HG02642 (cell line): ENCODE results near the gene OR6K6.
A peak's percentile ranks its signal among the peaks of the same experiment; 100 is the strongest.

Source experiments
- ATAC-seq: cut with Tn5 transposase; IDR thresholded peaks from one replicate; pipeline ENCODE4 v1.9.1; 2021; ENCODE audit warnings: mild to moderate bottlenecking; ENCODE audit not compliant: unreplicated experiment, poor library complexity

Gene OR6K6, protein sequence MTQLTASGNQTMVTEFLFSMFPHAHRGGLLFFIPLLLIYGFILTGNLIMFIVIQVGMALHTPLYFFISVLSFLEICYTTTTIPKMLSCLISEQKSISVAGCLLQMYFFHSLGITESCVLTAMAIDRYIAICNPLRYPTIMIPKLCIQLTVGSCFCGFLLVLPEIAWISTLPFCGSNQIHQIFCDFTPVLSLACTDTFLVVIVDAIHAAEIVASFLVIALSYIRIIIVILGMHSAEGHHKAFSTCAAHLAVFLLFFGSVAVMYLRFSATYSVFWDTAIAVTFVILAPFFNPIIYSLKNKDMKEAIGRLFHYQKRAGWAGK

DNA sequence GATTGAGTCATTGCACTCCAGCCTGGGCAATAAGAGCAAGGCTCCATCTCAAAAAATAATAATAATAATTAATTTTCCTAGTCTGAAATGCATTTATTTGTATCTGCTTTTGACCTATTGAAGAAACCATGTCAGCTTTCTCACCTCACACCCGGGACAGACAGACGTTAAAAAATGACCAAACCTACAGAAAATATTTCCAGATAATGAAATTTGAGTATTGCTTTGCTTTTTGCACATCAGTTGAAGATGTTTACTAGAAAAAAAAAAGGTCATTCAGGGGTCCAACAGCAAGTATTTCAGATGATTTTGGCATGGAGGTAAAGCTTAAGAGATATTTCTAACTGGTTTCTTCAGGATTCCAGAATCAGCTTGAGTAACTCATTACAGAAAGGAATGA is at the start of gene OR6K6:
TSS of gene OR6K6 (plus strand) at position 301 of the 400 bp plus-strand sequence. CDS start 168 bp downstream, outside the sequence.
- ATAC-seq = no peak

DNA sequence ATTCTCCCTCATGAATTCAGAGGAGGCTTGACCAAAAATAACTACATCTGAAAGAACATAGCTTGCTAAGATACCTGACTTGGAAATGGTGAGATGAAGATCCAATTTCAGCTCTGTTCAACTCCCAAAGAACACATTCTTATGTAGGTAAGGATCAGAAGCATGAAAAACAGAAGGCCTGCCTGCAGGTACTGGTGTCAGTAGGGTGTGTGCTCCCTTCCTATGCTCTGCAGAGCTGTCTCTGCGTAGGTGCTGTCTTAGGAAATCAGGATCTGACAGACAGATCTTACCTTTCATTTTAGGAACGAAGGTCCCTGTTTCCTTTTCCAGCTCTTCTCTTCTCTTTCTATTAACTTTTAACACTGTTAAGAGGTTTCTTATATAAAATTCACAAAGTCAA is 48.4 kb upstream of the OR6K6 start:
- ATAC-seq = no peak

DNA sequence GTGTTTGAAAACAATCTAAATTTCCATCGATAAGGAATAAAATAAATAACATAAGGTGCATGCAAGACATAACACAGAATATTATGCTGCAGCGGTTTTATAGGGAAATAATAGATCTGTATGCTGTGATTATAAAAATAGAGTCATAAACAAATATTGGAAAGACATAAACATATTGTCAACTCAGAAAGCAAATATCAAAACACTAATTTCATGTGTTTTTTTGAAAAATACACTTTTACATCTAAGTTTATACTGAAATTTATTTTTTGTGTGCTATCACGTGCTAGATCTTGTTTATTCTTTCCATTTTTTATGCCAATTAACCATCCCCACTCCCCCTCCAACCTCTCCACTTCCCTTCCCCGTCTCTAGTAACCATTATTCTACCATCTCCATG is 43.4 kb upstream of the OR6K6 start:
- no peak for ATAC-seq

DNA sequence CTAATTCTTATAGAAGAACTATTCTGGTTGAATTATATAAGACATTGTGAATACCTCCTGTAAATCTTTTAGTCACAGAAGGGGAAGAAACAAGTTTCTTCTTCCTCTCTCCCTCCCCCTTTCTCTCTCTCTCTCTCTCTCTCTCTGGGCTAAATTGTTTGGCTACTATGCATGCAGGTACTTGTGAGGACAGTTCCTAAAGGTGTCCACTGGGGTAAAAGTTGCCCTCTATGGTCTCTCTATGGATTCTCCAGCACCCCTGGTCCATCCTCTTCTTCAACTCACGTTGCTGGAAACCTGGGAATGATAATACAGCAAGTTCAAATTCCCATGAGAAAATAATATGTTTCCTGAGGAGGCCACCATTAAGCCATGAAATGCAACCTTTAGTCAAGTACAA is 39.8 kb upstream of the OR6K6 start:
- no peak for ATAC-seq

DNA sequence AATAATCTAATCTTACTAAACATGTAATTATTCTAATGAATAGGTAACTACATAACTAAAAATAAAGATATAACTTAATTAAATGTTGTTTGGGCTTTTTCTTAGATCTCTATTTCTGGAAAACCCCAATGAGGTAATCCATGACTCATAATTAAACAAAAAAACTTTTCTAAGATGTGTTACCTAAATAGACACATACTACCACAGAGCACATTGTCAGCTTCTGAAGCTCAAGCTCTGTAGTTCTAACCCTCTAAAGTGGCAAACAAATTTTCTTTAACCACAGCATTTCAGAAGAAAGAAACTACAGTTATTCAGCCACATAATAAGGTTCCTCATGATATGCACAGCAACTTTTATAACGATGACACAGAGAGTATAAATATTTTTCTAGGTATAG is 38.2 kb upstream of the OR6K6 start:
- no peak for ATAC-seq

DNA sequence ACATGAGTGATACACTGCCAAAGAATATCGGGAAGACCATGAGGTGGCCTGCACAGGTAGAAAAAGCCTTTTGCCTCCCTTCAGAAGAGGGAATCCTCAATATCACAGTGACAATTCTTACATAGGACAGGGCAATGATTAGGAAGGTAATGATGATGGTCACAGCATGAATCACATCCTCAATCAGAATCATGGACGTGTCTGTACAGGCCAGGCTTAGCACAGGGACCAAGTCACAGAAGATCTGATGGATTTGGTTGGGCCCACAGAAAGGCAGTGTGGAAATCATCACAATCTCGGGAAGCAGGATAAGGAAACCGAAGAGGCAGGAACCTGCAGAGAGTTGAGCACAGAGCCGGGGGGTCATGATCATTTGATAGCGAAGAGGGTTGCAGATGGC is 37.2 kb upstream of the OR6K6 start:
- no peak for ATAC-seq

DNA sequence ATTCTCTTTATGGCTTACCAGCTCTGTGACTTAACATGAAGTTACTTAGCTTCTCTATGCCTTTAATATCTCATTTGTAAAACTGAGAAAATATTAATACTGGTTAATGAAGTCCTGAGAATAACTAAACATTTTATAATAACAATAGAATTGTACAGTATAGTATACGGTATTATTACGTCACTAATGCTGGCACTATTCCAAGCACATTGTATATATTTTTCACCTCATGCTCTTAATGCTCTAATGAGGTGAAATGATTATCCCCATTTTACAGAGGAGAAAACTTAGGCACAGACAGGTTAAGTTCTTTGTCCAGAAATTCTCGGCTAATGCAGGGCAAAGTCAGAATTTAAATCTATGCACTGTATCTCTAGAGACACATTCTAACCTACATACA is 34.9 kb upstream of the OR6K6 start:
- ATAC-seq = no peak

DNA sequence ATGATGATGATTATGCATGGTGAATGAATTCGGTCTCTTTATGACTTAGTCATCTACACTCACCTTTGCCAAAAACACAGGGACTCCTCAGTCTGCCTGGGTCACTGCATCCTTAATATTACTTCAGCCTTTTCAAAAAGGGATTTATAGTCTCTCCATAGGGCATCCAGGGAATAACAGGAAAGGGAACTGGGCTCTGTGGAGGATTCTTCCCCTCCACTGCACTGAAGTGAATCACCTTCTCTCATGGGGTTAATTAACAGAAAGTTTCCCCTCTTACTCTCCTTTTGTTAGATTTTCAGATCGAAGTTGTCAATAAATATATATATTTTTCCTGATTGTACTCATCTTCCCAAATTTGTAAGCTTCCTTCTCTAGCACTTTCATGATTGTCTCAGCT is 33.9 kb upstream of the OR6K6 start, which contains the start of gene OR6K3:
TSS of gene OR6K3 (minus strand) at position 101 of the 400 bp plus-strand sequence. CDS start 2,605 bp downstream, outside the sequence.
- no peak for ATAC-seq

DNA sequence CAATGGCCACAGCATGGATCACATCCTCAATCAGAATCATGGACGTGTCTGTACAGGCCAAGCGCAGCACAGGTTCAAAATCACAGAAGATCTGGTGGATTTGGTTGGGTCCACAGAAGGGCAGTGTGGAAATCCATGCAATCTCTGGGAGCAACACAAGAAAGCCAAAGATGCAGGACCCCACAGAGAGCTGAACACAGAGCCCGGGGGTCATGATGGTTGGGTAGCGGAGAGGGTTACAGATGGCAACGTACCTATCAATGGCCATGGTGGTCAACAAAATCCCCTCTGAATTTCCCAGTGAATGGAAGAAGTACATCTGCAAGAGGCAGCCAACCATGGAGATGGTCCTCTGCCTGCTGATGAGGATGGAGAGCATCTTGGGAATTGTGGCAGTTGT is 30.1 kb upstream of the OR6K6 start:
- no peak for ATAC-seq

DNA sequence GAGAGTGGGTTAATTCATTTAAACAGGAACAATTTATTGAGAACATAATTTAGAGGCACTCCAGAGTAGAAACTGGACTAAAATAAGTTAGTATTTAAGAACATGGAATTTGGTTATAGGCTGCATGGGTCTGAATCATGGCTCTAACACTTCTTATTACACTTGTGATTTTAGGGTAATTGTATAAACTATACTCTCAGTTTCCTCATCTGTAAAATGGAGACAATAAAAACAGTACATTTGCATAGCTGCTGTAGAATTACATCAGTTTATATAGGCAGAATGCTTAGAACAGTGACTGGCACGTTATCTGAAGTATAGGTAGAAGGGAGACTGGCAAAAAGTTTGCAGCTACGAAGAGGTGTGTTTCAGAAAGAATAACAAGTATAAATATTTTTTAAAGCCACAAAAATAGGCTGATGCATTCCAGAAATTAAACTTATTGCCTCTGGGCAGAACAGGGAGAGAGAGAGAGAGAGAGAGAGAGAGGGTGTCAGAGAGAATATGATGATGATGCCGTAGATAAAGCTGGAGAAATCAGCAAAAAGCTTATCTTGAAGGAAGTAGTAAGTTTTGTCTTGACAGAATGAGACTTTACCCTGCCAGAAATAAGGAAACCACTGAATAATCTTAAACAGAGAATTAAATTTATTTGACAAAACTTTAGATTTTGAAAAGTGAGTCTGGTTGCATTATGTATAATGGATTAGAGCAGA is 25.9 kb upstream of the OR6K6 start:
- no peak for ATAC-seq

DNA sequence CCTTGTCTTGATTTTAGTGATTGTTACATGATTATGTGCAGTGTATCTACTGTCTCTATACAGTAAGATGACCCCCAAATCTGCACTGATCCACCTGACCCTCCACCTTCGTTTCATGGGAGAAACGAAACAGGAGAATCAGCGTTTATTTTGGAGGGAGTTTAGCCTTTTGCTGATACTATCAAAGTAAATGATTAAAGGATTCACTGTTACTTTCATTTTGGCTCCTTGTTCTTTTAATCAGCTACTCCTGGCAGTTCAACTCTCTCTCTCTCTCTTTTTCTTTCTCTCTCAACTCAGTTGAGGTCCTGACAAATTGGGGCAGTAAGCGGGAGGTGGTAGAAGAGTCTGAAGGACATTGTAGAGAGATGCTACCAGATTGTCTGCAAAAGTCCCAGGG is 24.1 kb upstream of the OR6K6 start:
- no peak for ATAC-seq

DNA sequence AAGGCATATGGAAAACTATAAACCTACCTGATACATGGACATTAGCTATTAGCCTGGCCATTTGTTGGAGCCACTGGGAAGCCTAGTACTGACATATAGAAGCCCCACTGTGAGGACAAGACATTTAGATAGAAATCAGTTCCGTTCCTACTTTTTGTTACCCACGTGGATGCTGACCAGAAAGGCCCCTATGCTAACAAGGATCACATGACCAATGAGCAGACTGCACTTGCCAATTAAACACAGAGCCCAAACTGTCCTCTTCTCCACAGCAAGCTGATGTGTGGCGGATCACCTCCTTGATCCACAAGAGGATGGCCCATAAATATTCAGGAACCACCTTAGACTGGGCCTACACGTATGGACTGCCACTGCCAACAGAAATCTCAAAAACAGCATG is 22.8 kb upstream of the OR6K6 start:
- ATAC-seq = no peak

DNA sequence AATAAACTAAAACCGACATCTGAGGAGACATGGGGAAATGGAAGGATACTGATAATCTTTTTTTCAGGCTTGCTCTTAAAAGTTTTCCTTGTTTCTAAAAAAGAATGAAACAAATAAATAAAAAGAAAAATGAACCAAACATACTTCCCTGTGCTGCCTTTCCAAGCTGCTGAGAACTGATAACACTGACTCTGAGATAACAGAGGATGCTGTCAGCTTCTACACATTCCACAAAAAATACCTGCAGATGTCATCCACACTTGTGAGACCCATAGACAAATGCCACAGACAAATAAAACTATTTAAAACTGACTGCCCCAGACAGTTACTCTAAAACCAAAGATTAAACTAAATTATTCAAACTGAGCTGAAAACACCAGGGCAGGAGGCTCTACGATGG is 22.0 kb upstream of the OR6K6 start:
- no peak for ATAC-seq

DNA sequence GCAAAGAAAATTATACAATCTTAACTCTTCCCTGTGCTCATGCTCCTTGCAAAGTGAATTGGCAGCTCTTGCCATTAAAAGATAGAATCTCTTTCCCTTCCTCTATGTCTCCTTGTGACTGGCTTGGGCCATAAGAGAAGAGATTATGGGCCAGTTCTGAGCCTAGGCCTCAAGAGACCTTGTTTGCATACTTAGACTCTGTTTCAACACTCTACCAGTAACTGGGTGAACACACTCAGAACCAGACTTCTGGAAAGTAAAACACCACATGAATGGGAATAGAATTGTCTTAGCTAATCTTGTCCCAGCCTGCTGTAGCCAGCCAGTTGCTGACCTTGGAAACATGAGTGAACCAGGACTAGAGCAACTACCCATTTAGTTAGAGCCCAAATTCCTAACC is 18.7 kb upstream of the OR6K6 start:
- no peak for ATAC-seq

DNA sequence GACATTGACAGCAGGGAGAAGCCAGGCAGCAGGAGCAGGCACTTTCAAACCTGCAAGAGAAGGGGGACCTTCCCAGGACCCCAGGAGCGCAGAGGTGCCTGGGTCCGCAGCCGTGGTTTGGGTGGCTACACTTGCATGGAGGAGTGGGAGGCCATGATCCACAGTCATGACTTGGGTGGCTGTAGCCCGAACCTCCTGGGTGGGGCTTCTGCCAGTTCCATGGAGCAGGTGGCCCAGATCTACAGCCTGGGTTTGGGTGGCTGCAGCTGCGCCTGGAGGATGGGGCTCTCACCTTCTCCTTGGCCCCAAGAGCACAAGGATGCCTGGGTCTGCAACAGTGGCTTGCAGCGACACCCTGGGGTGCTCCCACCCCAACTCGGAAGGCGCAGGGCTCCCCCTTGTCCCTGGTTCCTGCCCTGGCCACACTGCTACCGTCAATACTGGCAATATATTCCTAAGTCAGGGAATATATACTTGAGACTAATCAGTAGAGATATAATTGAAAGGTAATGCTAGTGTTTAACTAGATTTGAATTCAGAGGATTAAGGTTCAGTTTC is 2.3 kb upstream of the OR6K6 start:
- ATAC-seq = no peak

DNA sequence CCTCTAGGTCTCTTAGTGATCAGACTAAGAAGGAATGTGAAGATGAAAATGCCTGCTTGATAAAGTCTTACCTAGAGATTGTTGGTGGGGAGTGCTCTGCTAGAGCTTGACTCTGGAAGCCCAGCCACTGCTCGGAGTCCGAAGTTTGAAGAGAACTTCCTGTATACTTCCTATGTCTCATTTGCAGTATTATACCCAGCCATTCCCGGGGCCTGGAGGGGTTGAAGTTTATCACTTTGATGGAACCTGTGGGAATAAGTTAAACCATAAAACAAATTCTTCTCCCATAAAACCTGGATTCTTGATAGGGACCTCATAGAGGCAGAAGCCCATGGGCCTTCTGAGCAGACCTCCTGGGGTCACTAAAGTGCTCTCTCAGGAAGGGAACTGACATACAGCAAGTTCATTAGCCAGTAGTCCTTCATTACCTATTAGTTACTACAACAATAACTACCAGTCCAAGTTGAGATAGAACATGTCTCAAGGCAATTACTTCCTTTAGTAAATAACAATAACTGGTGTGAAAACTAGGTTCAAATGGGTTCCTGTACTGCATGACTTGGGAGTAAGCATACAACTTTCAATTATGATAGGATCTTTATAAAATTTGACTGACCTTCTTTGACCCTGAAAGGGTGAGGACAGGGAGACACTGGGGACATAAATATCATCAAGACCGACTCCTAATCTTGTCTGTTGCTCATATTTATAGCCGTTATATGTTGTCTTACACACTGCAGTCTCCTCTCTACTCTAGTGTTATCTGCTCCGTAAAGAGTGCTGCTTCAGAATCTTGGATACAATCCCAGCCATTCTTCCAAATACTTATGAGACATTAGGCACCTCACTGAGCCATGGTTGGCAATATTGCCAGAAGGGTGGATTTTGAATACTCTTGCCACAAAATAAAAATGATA is 17.7 kb downstream of the OR6K6 start, which contains the start of gene OR6N1:
TSS of gene OR6N1 (minus strand) at position 246 of the 917 bp plus-strand sequence. CDS start 5,513 bp downstream, outside the sequence.
- no peak for ATAC-seq

DNA sequence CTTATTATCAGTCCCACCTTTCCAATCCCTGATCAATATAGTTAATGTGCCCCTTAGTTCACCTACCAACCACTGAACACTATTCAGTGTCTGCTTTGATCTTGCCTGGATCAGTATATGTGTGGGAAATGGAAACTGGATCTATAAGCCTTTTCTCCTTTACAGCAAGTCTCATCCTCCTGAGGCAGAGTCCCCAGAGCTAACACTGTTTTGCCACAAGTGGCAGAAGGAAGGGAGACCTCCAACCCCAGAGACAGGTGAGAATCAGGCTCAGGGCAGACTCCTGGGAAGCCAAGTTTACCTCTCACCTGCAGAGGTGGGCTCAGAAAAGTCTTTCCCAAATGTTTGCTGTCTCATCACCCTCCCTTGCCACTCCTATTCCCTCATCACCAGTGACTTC is 26.6 kb downstream of the OR6K6 start, which contains the start of gene OR6N2:
TSS of gene OR6N2 (minus strand) at position 101 of the 400 bp plus-strand sequence. CDS start 3,569 bp downstream, outside the sequence.
- ATAC-seq = no peak

DNA sequence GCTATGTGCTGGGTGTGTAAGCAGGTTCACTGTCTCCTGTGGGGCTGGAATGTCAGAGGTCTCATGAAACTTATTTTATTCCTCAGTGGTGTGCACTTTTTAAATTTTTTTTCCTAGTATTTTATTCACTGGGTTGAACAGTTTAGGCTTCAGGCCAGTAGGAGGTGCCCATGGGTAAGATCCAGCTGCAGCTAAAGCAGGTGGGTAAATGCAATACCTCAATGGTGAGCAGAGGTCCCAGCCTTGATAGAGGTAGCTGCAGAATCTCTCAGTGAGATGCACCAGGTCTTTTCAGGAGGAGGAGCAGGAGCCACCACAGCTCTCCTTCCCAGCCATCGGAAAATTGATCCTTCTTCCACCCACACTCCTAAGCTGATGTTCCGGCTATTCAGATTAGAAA is 39.1 kb downstream of the OR6K6 start:
- peak; percentile 57 for ATAC-seq

DNA sequence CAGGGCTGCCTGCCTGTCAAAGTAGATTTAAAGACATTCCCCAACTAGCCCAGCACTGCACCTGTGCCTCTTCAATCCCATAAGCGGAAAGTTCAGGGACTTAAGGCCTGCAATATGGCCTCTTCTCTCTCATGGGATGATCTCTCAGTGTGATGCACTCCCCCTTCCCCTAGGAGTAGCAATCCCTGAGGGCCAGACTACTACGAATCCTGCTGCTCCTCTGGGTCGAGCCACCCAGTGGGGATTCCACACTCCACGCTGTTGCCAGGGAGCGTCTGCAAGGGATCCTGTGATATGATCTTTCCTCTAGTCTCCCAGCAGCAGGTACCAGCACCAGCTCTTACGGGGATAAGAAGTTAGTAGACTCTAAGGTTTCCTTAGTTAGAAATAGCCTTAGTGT is 39.7 kb downstream of the OR6K6 start:
- ATAC-seq = no peak

DNA sequence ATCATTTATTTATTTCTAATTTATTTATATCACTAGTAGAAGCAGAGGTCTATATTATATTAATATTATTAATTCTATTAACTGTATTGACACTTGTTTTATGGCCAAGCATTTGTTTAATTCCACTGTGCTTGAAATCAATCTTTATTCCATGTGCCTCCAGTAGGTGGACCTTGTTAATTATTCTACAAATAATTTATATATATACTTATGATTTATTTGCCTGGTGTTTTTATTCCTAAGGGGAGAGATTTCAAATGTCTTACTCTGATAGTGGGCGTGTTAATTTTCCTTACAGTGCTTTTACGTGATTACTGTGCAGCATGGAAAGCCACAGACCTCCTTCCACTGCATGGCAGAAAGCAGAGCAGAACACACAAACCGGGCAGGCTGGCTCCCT is 44.0 kb downstream of the OR6K6 start:
- ATAC-seq = no peak
